ENCODE results near the gene THOC5.

THOC5 gene

DNA sequence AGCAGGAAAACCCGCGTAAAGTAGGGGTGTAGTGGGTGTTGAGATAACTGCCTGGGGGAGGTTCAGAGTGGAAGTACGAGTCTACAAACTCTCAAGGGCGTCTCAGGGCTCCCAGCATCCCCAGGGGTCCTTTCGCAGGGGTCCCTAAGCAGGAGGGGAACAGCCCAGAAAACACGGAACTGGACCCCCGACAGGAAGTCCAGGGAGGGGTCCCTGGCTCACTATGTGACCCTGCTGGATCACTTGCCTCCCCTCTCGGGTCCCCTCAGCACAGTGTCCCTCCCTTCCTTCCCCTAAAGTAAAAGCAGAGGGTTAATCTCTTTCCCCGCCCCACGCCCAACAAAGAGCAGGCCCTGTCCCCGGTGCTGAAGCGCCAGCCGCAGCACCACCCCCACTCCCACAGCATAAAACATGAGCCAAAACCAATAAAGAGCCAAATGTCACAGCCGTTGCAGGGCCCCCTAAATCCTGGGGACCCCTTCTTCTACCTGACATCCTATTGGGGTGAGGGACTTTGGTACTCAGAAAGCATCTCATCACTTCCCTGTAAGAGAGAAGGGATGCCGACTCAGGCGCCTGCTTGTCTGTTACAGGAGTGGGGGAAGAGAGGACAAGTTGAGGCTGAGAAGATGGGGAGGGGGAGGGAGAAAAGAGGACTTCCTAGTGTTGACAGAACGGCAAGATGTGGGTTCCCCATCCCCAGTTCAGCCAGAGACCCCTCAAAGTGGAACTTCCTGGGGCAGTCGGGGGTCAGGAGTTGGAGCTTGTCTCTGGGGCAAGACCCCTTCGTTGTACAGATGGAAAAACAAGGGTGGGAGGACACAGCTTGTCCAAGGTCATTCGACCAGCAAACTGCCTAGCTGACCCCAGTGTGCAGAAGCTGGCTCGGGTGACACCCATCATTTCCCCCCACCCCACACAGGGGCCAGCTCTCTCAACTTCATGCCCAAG lies 75.0 kb downstream of the THOC5 start:
- Histone ChIP-seq H3K9me3 (ENCODE audit: control insufficient read depth, low read length) (no peaks in the 10 kb centered on the region), H3K36me3 (ENCODE audit: control insufficient read depth, insufficient read depth, low read length) (no peaks in the 10 kb centered on the region), H3K4me1 (ENCODE audit: control insufficient read depth, insufficient read depth, low read length) (peaks cover 23% of the 10 kb centered on the region), H3K4me3 (ENCODE audit: insufficient read depth, low read depth, low read length) (peak overlapping the region; percentile 13), H3K27ac (ENCODE audit: insufficient read depth, low read depth, low read length, poor library complexity, severe bottlenecking) (no peak overlapping the region), H3K27me3 (ENCODE audit: control insufficient read depth, insufficient read depth, low read length, poor library complexity, severe bottlenecking) (peaks cover 66% of the 10 kb centered on the region)
- WGBS, 2 experiments: 10% methylated on average over 21 of the region's 21 CpGs

DNA sequence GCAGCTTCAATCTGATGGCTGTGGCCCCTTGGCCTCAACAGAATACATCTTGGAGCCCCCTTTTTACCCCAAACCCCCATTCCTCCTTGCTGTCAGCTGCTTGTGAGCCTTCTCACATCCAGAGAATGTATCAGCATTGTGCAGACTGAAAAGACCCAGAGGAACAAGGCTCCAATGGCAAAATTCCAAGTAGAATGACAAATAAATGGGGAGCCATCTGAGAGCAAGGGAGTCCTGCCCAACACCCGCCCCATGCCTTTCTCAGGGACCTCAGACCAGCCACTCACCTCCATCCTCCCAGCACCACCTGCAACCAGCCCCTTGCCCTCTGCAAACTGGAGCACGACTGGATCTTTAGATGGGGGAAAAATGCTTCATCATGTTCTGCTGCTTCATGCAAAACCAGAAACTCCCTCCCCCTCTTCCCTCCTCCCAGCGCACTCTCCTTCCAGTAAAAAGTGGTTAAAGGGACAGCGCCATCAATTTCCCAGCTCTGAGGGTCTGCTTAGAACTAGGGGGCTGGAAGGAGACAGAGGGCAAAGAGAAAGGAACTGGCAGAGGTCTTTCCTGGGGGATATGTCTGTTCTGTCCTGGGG lies 75.7 kb downstream of the THOC5 start:
- H3K4me1 ChIP-seq (ENCODE audit: control insufficient read depth, insufficient read depth, low read length): peaks cover 23% of the 10 kb centered on the region
- no peaks in the 10 kb centered on the region for H3K9me3 ChIP-seq (ENCODE audit: control insufficient read depth, low read length)
- H3K36me3 ChIP-seq (ENCODE audit: control insufficient read depth, insufficient read depth, low read length): no peaks in the 10 kb centered on the region
- no peak overlapping the region for H3K27ac ChIP-seq (ENCODE audit: insufficient read depth, low read depth, low read length, poor library complexity, severe bottlenecking)
- H3K27me3 ChIP-seq (ENCODE audit: control insufficient read depth, insufficient read depth, low read length, poor library complexity, severe bottlenecking): peaks cover 66% of the 10 kb centered on the region
- H3K4me3 ChIP-seq (ENCODE audit: insufficient read depth, low read depth, low read length): peak overlapping the region; percentile 13
- WGBS, 2 experiments: 21 to 24% methylated on average over 3 to 4 of the region's 4 CpGs

DNA sequence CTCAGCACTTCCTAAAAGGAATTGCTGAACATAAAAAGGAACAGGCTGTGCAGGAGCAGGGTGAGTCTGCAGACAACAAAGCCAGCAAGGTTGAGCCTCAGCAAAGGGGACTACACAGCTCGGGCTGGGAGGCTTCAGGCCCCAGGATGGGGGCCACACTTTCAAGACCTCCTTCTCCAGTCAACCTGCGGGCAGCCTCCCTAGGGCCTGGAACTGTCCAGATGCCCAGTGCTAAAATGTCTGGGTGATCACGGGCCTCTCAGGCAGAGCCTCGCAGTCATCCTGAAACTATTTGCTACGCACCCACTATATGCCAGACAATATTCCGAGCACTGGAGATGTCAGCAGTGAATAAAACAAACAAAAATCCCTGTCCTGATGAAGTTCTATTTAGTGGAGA lies 77.4 kb downstream of the THOC5 start:
- H3K27me3 ChIP-seq (ENCODE audit: control insufficient read depth, insufficient read depth, low read length, poor library complexity, severe bottlenecking): peaks cover 53% of the 10 kb centered on the region
- WGBS, 2 experiments: 71 to 77% methylated on average over 6 of the region's 6 CpGs

DNA sequence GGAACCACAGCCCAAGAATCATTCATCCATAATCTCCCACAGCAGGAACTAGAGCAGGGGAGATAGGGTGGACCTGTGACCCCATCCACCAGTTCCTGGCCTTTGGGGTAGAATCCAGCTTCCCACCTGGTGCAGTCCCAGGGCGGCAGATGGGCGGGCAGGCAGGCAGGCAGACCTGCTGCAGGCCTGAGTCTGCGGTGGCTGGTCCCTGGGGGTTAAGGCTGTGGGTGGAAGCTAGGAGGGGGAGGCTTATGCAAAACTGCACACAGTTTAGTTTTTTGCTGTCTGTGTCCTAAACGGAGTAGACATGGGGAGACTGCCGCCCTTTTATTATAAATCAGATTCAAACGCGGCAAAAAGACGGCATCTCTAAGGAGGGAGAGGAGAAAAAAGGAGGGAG lies 78.0 kb downstream of the THOC5 start:
- Histone ChIP-seq H3K27me3 (ENCODE audit: control insufficient read depth, insufficient read depth, low read length, poor library complexity, severe bottlenecking) (peaks cover 47% of the 10 kb centered on the region), H3K27ac (ENCODE audit: insufficient read depth, low read depth, low read length, poor library complexity, severe bottlenecking) (no peak overlapping the region), H3K4me1 (ENCODE audit: control insufficient read depth, insufficient read depth, low read length) (peaks cover 13% of the 10 kb centered on the region), H3K4me3 (ENCODE audit: insufficient read depth, low read depth, low read length) (no peak overlapping the region), H3K9me3 (ENCODE audit: control insufficient read depth, low read length) (no peaks in the 10 kb centered on the region), H3K36me3 (ENCODE audit: control insufficient read depth, insufficient read depth, low read length) (no peaks in the 10 kb centered on the region)
- WGBS, 2 experiments: 86 to 87% methylated on average over 8 of the region's 8 CpGs

More for the DNA sequence above, 77.4 kb downstream of the THOC5 start:
- Histone ChIP-seq H3K36me3 (ENCODE audit: control insufficient read depth, insufficient read depth, low read length) (no peaks in the 10 kb centered on the region), H3K27ac (ENCODE audit: insufficient read depth, low read depth, low read length, poor library complexity, severe bottlenecking) (no peak overlapping the region), H3K4me3 (ENCODE audit: insufficient read depth, low read depth, low read length) (no peak overlapping the region), H3K4me1 (ENCODE audit: control insufficient read depth, insufficient read depth, low read length) (peaks cover 16% of the 10 kb centered on the region), H3K9me3 (ENCODE audit: control insufficient read depth, low read length) (no peaks in the 10 kb centered on the region)

DNA sequence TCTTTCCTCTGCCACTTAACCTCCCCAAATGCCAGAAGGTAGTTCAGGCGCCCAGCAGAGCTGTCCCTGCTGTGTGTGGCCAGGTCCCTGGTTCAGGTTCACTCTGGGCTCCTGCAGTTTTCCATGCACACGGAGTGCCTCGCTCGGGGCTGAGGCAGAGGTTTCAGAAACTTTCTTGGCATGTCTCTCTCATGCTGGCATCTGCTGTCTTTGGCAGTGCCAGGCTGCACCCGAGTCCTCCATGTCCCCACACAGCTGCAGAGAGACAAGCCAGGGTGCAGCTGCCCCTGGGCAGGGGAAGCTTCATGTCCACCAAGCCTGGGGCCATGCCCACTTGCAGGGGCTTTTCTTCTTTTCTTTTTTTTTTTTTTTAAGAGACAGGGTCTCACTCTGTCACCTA lies 80.6 kb downstream of the THOC5 start:
- WGBS, 2 experiments: 83 to 84% methylated on average over 5 of the region's 5 CpGs
- no peak overlapping the region for H3K4me3 ChIP-seq (ENCODE audit: insufficient read depth, low read depth, low read length)
- peaks cover 4% of the 10 kb centered on the region for H3K4me1 ChIP-seq (ENCODE audit: control insufficient read depth, insufficient read depth, low read length)
- H3K27ac ChIP-seq (ENCODE audit: insufficient read depth, low read depth, low read length, poor library complexity, severe bottlenecking): no peak overlapping the region
- H3K36me3 ChIP-seq (ENCODE audit: control insufficient read depth, insufficient read depth, low read length): no peaks in the 10 kb centered on the region
- H3K9me3 ChIP-seq (ENCODE audit: control insufficient read depth, low read length): no peaks in the 10 kb centered on the region
- peaks cover 41% of the 10 kb centered on the region for H3K27me3 ChIP-seq (ENCODE audit: control insufficient read depth, insufficient read depth, low read length, poor library complexity, severe bottlenecking)

DNA sequence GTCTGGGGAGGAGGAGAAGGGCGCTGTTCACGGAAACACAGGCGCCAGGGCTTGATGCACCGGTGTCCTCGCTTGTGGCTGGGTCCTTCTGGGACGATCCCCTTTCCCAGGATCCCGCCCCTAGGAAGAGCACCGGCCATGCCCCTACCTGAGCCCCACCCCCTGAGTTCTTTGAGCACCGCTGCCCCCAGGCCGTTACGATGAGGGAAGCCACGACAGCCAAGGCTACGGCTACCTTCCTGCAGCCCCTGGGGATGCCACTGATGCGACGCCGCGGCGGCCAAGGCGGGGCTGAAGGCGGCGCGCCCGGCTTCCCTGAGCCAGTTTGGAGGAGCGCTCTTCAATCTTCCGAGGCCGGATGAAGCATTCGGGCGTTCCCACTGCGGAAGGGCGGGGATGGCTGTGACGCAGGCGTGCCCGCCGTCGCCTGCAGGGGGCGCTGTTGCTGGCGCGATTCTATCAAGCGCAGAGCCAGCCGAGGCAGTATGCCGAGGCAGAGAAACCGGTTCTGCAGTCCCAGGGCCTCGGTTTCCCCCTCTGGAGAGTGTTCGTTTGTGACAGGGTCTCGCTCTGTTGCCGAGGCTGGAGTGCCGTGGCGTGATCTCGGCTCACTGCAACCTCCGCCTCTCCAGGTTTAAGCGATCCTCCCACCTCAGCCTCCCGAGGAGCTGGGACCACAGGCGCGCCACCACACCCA lies 83.2 kb downstream of the THOC5 start:
- no peaks in the 10 kb centered on the region for H3K36me3 ChIP-seq (ENCODE audit: control insufficient read depth, insufficient read depth, low read length)
- no peaks in the 10 kb centered on the region for H3K9me3 ChIP-seq (ENCODE audit: control insufficient read depth, low read length)
- H3K4me3 ChIP-seq (ENCODE audit: insufficient read depth, low read depth, low read length): peak overlapping the region; percentile 47
- no peak overlapping the region for H3K27ac ChIP-seq (ENCODE audit: insufficient read depth, low read depth, low read length, poor library complexity, severe bottlenecking)
- H3K4me1 ChIP-seq (ENCODE audit: control insufficient read depth, insufficient read depth, low read length): no peaks in the 10 kb centered on the region
- peaks cover 23% of the 10 kb centered on the region for H3K27me3 ChIP-seq (ENCODE audit: control insufficient read depth, insufficient read depth, low read length, poor library complexity, severe bottlenecking)
- 9 to 14% methylated on average over 51 to 54 of the region's 54 CpGs for WGBS, 2 experiments

DNA sequence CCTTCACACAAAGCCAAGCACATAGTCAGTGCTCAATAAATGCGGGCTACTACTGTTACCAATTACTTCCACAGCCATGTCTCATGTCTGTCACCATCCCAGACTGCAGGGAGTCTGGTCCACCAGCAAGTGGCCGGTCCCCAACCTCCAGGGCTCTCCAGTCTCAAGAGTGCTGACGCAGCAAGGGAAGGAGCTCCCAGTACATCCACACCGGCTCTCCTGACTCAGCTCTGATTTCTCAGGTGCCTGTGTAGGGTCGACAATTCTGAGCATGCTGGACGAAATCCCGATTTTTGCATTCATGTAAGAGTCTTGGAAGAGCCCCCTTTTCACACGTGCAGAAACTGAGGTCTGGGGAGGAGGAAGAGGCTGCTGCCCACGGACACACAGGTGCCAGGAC lies 83.8 kb downstream of the THOC5 start:
- peak overlapping the region; percentile 47 for H3K4me3 ChIP-seq (ENCODE audit: insufficient read depth, low read depth, low read length)

DNA sequence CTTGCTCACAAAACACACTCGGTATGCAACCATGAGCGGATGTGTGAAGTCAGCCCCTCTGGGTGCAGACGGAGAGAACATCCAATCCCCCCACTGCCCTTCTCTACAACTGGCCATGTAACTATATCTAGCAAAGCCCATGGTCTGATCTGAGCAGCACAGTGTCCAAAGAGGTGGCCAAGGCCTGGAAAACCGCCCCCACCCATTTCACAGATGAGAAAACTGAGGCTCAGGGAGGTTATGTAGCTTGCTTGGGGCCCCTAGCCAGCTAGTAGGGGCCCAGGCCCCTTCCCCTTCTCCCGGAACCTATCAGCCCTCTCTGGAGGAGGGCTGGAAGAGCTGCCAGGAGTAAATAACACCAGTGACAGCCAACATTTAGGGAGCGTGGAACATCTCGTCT lies 89.0 kb downstream of the THOC5 start:
- H3K4me3 ChIP-seq (ENCODE audit: insufficient read depth, low read depth, low read length): no peak overlapping the region
- H3K9me3 ChIP-seq (ENCODE audit: control insufficient read depth, low read length): no peaks in the 10 kb centered on the region
- H3K4me1 ChIP-seq (ENCODE audit: control insufficient read depth, insufficient read depth, low read length): peaks cover 3% of the 10 kb centered on the region
- H3K36me3 ChIP-seq (ENCODE audit: control insufficient read depth, insufficient read depth, low read length): no peaks in the 10 kb centered on the region
- H3K27ac ChIP-seq (ENCODE audit: insufficient read depth, low read depth, low read length, poor library complexity, severe bottlenecking): no peak overlapping the region
- WGBS, 2 experiments: 86 to 87% methylated on average over 7 of the region's 7 CpGs
- peaks cover 11% of the 10 kb centered on the region for H3K27me3 ChIP-seq (ENCODE audit: control insufficient read depth, insufficient read depth, low read length, poor library complexity, severe bottlenecking)

More for the DNA sequence above, 83.8 kb downstream of the THOC5 start:
- H3K27ac ChIP-seq (ENCODE audit: insufficient read depth, low read depth, low read length, poor library complexity, severe bottlenecking): no peak overlapping the region
- peaks cover 23% of the 10 kb centered on the region for H3K27me3 ChIP-seq (ENCODE audit: control insufficient read depth, insufficient read depth, low read length, poor library complexity, severe bottlenecking)
- 35% methylated on average over 9 of the region's 9 CpGs for WGBS, 2 experiments
- no peaks in the 10 kb centered on the region for H3K9me3 ChIP-seq (ENCODE audit: control insufficient read depth, low read length)
- no peaks in the 10 kb centered on the region for H3K36me3 ChIP-seq (ENCODE audit: control insufficient read depth, insufficient read depth, low read length)
- no peaks in the 10 kb centered on the region for H3K4me1 ChIP-seq (ENCODE audit: control insufficient read depth, insufficient read depth, low read length)

DNA sequence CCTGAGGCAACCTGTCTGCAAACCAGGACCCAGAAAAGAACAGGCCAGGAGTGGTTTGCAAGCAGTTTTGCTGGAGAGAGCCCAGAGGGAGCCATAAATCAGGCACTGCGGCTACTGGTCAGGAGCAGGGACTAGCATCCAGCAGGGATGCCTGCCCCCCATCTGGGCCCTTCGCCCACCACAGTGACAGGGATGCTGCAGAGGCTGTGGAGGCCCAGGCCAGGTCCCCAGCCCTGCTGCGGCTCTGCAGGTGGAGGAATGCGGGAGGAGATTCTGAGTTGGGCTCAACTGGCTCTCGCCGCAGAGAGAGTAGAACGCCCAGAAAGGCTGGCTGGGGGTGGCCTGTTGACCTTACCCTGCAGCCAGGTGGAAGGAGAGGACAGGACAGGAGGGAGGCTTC lies 89.9 kb downstream of the THOC5 start:
- Histone ChIP-seq H3K27ac (ENCODE audit: insufficient read depth, low read depth, low read length, poor library complexity, severe bottlenecking) (no peak overlapping the region), H3K4me1 (ENCODE audit: control insufficient read depth, insufficient read depth, low read length) (peaks cover 3% of the 10 kb centered on the region), H3K4me3 (ENCODE audit: insufficient read depth, low read depth, low read length) (no peak overlapping the region), H3K36me3 (ENCODE audit: control insufficient read depth, insufficient read depth, low read length) (no peaks in the 10 kb centered on the region), H3K27me3 (ENCODE audit: control insufficient read depth, insufficient read depth, low read length, poor library complexity, severe bottlenecking) (peaks cover 1% of the 10 kb centered on the region), H3K9me3 (ENCODE audit: control insufficient read depth, low read length) (no peaks in the 10 kb centered on the region)
- 81 to 82% methylated on average over 7 of the region's 7 CpGs for WGBS, 2 experiments

DNA sequence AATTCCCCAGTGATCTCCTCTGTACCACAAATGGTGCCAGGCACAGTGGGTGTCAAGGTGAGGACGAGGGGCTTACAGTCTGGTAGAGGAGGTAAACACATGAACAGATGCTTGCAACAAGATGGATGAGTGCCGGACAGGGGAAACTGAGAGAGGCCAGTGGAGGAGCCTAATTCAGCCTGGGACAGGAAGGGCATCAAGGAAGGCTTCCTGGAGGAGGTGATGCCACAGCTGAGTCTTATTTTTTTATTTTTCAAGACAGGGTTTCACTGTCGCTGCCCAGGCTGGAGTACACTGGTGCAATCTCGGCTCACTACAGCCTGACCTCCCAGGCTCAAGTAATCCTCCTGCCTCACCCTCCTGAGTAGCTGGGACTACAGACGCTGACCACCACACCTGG lies 92.3 kb downstream of the THOC5 start:
- peaks cover 9% of the 10 kb centered on the region for H3K4me1 ChIP-seq (ENCODE audit: control insufficient read depth, insufficient read depth, low read length)
- no peak overlapping the region for H3K4me3 ChIP-seq (ENCODE audit: insufficient read depth, low read depth, low read length)
- H3K27ac ChIP-seq (ENCODE audit: insufficient read depth, low read depth, low read length, poor library complexity, severe bottlenecking): no peak overlapping the region
- H3K36me3 ChIP-seq (ENCODE audit: control insufficient read depth, insufficient read depth, low read length): no peaks in the 10 kb centered on the region
- H3K27me3 ChIP-seq (ENCODE audit: control insufficient read depth, insufficient read depth, low read length, poor library complexity, severe bottlenecking): no peaks in the 10 kb centered on the region
- no peaks in the 10 kb centered on the region for H3K9me3 ChIP-seq (ENCODE audit: control insufficient read depth, low read length)
- WGBS, 2 experiments: 88 to 89% methylated on average over 5 of the region's 5 CpGs
